GM12865 (cell line): Measurements from ENCODE around the gene TBCD.
"Not testable (repeated sequence)": the region's sequence is repeated elsewhere in the genome, so short reads cannot be mapped to it uniquely, and the experiment has no call there.

Source experiments
- DNase-seq: peaks from one replicate; pipeline ENCODE4 v3.0.0; 2010; ENCODE audit warnings: low read depth
- H3K4me3 ChIP-seq: 2 replicates; pipeline ENCODE4 v1.5.1; 2011; ENCODE audit warnings: mild to moderate bottlenecking, low read depth, low read length, control low read depth
- CTCF ChIP-seq: IDR thresholded peaks from 2 replicates; pipeline ENCODE4 v1.5.1; 2011; ENCODE audit warnings: low read length, control low read depth, low read depth, inconsistent platforms; ENCODE audit not compliant: insufficient read depth; ENCODE audit errors: missing control alignments

TBCD gene

GRCh38 chr17:82775001-82775823 lies 23.3 kb downstream of the TBCD start:
- H3K4me3 ChIP-seq = no peak overlapping the region
- peak; percentile 48 for TF ChIP-seq CTCF
- DNase-seq = no peak

DNA sequence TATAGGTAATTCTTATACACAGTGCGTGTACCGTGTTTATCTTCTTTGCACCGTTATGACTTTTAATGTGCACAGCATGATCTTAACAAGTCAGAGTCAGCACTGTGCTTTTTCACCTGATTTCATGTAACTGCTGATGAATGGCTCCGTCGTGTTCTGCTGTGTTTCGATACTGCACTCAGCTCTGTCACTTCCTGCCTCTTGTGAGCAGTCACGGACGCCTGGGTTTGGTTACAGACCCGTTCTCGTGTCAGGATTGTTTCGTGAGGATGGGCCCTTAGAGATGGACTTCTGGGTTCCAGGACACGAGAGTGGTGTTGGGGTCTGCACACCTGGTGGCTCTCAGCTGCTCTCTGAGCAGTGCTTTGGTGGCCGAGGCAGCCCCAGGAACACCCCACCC lies 24.6 kb downstream of the TBCD start:
- H3K4me3 ChIP-seq = no peak overlapping the region
- no peak for DNase-seq
- no peak for TF ChIP-seq CTCF

DNA sequence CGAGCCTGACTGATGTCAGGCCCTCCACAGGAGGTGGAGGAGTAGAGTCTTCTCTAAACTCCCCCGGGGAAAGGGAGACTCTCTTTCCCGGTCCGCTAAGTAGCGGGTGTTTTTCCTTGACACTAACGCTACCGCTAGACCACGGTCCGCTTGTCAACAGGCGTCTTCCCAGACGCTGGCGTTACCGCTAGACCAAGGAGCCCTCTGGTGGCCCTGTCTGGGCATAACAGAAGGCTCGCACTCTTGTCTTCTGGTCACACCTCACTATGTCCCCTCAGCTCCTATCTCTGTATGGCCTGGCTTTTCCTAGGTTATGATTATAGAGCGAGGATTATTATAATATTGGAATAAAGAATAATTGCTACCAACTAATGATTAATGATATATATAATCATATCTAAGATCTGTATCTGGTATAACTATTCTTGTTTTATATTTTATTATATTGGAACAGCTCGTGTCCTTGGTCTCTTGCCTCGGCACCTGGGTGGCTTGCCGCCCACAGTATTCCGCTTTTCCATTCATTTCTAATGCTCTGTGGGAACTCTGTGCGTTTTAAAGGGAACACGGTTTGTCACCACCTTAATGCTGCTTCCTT lies 26.0 kb downstream of the TBCD start:
- H3K4me3 ChIP-seq, DNase-seq: not testable (repeated sequence)

DNA sequence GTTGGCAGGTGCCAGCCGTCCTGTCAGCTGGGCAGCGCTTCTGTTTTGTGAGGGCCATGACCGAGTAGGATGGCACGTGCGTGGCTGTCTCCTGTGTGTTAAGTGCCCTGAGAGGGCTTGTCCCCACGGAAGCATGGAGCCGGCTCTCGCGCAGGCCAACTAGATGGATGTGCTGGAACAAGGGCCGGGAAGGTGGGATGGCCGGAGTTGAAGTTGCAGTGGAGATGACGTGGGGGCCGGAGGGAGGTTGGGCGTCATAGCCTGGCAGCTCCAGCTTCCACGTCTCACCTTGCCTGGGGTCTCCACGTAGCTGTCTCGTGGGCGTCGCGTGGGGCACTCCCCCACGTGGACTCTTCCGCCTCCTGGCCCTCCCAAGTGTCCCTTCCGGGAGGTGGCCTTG lies 27.7 kb downstream of the TBCD start:
- no peak overlapping the region for H3K4me3 ChIP-seq
- no peak for DNase-seq
- TF ChIP-seq CTCF = no peak

DNA sequence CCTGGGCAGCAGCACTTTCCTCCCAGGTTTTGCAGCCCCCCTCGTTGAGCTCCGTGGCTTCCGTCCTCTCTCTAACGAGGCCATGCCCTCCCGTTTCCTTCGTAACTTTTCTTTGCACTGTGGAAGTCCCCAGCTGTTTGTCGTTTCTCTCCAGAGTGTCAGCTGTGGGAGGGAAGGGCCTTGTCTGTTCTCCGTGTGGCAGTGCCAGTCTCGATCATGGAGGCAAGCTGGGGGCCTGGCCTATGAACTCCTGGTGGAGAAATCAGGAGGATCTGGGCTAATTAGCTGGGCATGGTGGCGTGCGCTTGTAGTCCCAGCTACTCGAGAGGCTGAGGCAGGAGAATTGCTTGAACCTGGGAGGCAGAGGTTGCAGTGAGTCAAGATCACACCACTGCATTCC lies 28.3 kb downstream of the TBCD start:
- no peak for DNase-seq
- H3K4me3 ChIP-seq = no peak overlapping the region
- TF ChIP-seq CTCF = no peak

GRCh38 chr17:82780971-82781893 lies 29.4 kb downstream of the TBCD start:
- no peak for DNase-seq
- no peak for TF ChIP-seq CTCF

GRCh38 chr17:82781894-82782274 lies 30.0 kb downstream of the TBCD start:
- DNase-seq = peak; percentile 85
- H3K4me3 ChIP-seq = no peak overlapping the region
- TF ChIP-seq CTCF = peak; percentile 99

More at GRCh38 chr17:82780971-82781893, 29.4 kb downstream of the TBCD start:
- H3K4me3 ChIP-seq = no peak overlapping the region
